DOHH2 (cell line): ENCODE data around the gene CRIP3.
"Not testable (repeated sequence)": the region's sequence is repeated elsewhere in the genome, so short reads cannot be mapped to it uniquely, and the experiment has no call there.

ENCODE experiments used
- H3F3A ChIP-seq: fragments of 200-600 bp; sonication (generic), shearing (Covaris generic); 2 replicates; pipeline ENCODE4 v1.6.0; 2016; ENCODE audit warnings: antibody characterized with exemption, mild to moderate bottlenecking; ENCODE audit not compliant: control insufficient read depth, insufficient read depth
- H3K27ac ChIP-seq: fragments of 200-600 bp; sonication (generic); 2 replicates; pipeline ENCODE4 v1.5.1; 2014; ENCODE audit warnings: low read depth, mild to moderate bottlenecking, low read length, moderate library complexity
- H3K27me3 ChIP-seq: fragments of 200-600 bp; sonication (generic); 2 replicates; pipeline ENCODE4 v1.6.1; 2014; ENCODE audit warnings: mild to moderate bottlenecking, low read length, mixed read lengths; ENCODE audit not compliant: control insufficient read depth
- H3K36me3 ChIP-seq: fragments of 200-600 bp; sonication (generic); 2 replicates; pipeline ENCODE4 v1.6.1; 2014; ENCODE audit warnings: mild to moderate bottlenecking, low read length, moderate library complexity, mixed read lengths; ENCODE audit not compliant: control insufficient read depth
- H3K4me1 ChIP-seq: fragments of 200-600 bp; sonication (generic); 2 replicates; pipeline ENCODE4 v1.6.1; 2014; ENCODE audit warnings: mild to moderate bottlenecking, low read length, mixed read lengths; ENCODE audit not compliant: control insufficient read depth
- H3K4me2 ChIP-seq: fragments of 200-600 bp; sonication (generic); 2 replicates; pipeline ENCODE4 v1.6.0; 2014; ENCODE audit warnings: mild to moderate bottlenecking, low read length, moderate library complexity
- H3K4me3 ChIP-seq: fragments of 200-600 bp; sonication (generic); 2 replicates; pipeline ENCODE4 v1.5.1; 2014; ENCODE audit warnings: mild to moderate bottlenecking, low read length, mixed read lengths
- H3K79me2 ChIP-seq: fragments of 200-600 bp; sonication (generic); 2 replicates; pipeline ENCODE4 v1.6.1; 2014; ENCODE audit warnings: mild to moderate bottlenecking, low read length, mixed read lengths; ENCODE audit not compliant: control insufficient read depth
- H3K9me2 ChIP-seq: fragments of 200-600 bp; sonication (generic); replicated peaks from 2 replicates; pipeline ENCODE4 v1.6.1; 2014; ENCODE audit warnings: mild to moderate bottlenecking, low read length, mixed read lengths; ENCODE audit not compliant: control insufficient read depth
- H3K9me3 ChIP-seq: fragments of 200-600 bp; sonication (generic); 2 replicates; pipeline ENCODE4 v1.6.1; 2014; ENCODE audit warnings: antibody characterized with exemption, low read length, mixed read lengths; ENCODE audit not compliant: control insufficient read depth, insufficient read depth
- H4K20me1 ChIP-seq: fragments of 200-600 bp; sonication (generic); 2 replicates; pipeline ENCODE4 v1.6.0; 2014; ENCODE audit warnings: low read depth, mild to moderate bottlenecking, antibody characterized with exemption, low read length, moderate library complexity; ENCODE audit not compliant: control insufficient read depth, insufficient read depth
- CTCF ChIP-seq: fragments of 200-600 bp; sonication (generic); IDR thresholded peaks from one replicate; pipeline ENCODE4 v1.5.1; 2014; ENCODE audit warnings: antibody characterized with exemption, mild to moderate bottlenecking, low read depth, low read length; ENCODE audit not compliant: poor library complexity, severe bottlenecking
- EZH2phosphoT487 ChIP-seq: fragments of 200-600 bp; sonication (generic); IDR thresholded peaks from 2 replicates; pipeline ENCODE4 v1.6.1; 2017; ENCODE audit warnings: borderline replicate concordance, mild to moderate bottlenecking, antibody characterized with exemption, low read length, moderate library complexity, mixed read lengths

The CRIP3 gene

GRCh38 chr6:43347444-43347843 lies 38.8 kb upstream of the CRIP3 start:
- peaks cover 95% of the 10 kb centered on the region for H3K36me3 ChIP-seq
- no peaks in the 10 kb centered on the region for H3K9me3 ChIP-seq
- peaks cover 87% of the 10 kb centered on the region for H3K79me2 ChIP-seq

DNA sequence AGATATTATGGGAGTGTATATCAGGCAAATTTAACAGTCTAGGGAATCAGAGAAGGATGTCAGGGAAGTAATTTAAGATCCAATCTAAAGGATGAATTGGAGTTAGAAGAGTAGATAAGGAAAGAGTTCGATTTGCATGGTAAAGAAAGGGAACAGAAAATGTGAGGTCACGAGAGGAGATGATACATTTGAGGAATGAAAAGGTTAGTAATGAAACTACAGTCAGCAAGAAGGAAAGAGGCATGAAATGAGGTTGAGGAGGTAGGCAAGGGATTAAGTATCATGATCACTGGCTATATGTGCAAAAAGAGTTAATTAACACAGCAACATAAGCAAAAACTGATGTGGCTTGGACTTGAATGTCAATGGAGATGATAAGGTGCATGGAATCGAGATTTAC lies 38.4 kb upstream of the CRIP3 start:
- no peak overlapping the region for H3K4me3 ChIP-seq
- H3K36me3 ChIP-seq, result peaks cover 95% of the 10 kb centered on the region
- no peaks in the 10 kb centered on the region for H3K9me2 ChIP-seq

More at GRCh38 chr6:43347444-43347843, 38.8 kb upstream of the CRIP3 start:
- no peaks in the 10 kb centered on the region for H3K9me2 ChIP-seq
- no peak overlapping the region for H3K4me2 ChIP-seq
- no peaks in the 10 kb centered on the region for H3K27me3 ChIP-seq
- no peak overlapping the region for H3K4me3 ChIP-seq
- H3K4me1 ChIP-seq, result no peaks in the 10 kb centered on the region
- 0 out of 2 replicates have a peak, but pooled peaks cover 13% of the 10 kb centered on the region for H3F3A ChIP-seq
- H3K27ac ChIP-seq, result no peak overlapping the region
- TF ChIP-seq EZH2phosphoT487 (no peak), CTCF (no peak)
- H4K20me1 ChIP-seq, result peaks cover 10% of the 10 kb centered on the region; the same call in 1 of the 2 replicates

GRCh38 chr6:43346243-43346642 lies 37.6 kb upstream of the CRIP3 start:
- Histone ChIP-seq H3K79me2 (peaks cover 86% of the 10 kb centered on the region), H3F3A (0 out of 2 replicates have a peak, but pooled peaks cover 12% of the 10 kb centered on the region), H3K36me3 (peaks cover 96% of the 10 kb centered on the region), H4K20me1 (0 out of 2 replicates have a peak, but pooled peaks cover 13% of the 10 kb centered on the region)
- not testable (repeated sequence) for H3K27ac ChIP-seq, H3K4me3 ChIP-seq, H3K9me3 ChIP-seq, H3K4me2 ChIP-seq, H3K9me2 ChIP-seq, H3K4me1 ChIP-seq, H3K27me3 ChIP-seq

More for the DNA sequence above, 38.4 kb upstream of the CRIP3 start:
- no peaks in the 10 kb centered on the region for H3K27me3 ChIP-seq
- 0 out of 2 replicates have a peak, but pooled peaks cover 12% of the 10 kb centered on the region for H3F3A ChIP-seq
- H3K27ac ChIP-seq, result no peak overlapping the region
- H4K20me1 ChIP-seq, result 0 out of 2 replicates have a peak, but pooled peaks cover 10% of the 10 kb centered on the region
- no peak overlapping the region for H3K4me2 ChIP-seq
- no peaks in the 10 kb centered on the region for H3K9me3 ChIP-seq
- TF ChIP-seq CTCF (no peak), EZH2phosphoT487 (no peak)
- H3K4me1 ChIP-seq, result no peaks in the 10 kb centered on the region
- H3K79me2 ChIP-seq, result peaks cover 87% of the 10 kb centered on the region

DNA sequence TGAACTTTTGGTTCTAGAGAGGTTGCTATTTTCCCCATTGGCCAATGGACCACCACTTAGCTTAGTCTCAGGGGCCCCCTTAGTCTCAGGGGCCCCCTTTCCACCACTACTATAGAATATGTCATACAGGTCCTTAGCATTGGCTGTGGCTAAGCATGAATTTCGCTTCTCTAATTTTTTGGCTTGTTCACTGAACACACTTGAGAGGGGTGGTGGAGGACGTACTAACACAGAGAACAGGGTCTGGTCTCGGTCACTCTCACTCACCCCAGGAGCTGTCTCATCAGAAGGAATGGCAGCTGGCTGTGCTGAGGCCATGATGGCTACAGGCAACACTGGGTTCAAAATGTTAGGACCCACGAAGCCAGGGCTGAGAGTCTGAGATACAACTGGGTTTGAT lies 30.5 kb upstream of the CRIP3 start:
- Histone ChIP-seq H3K27me3 (no peaks in the 10 kb centered on the region), H3K4me1 (peaks cover 23% of the 10 kb centered on the region), H3F3A (peaks cover 38% of the 10 kb centered on the region), H3K36me3 (peaks cover 96% of the 10 kb centered on the region), H3K9me3 (no peaks in the 10 kb centered on the region), H3K79me2 (peaks cover 38% of the 10 kb centered on the region), H4K20me1 (peaks cover 13% of the 10 kb centered on the region; the same call in 1 of the 2 replicates), H3K27ac (no peak overlapping the region), H3K4me3 (no peak overlapping the region), H3K4me2 (no peak overlapping the region), H3K9me2 (no peaks in the 10 kb centered on the region)
- no peak for TF ChIP-seq CTCF
- TF ChIP-seq EZH2phosphoT487, result no peak
